ENCODE results near the gene ACE. TPM values are rescaled to one million over a fixed set of nuclear protein-coding genes. Genes with fewer than 3 reads are reported as not detected.

The ACE gene
- total RNA-seq, 1 experiment from 2014 or later = 7.8 TPM

GRCh38 chr17:63496177-63496576, 19.3 kb downstream of the ACE start (continued):
- TF ChIP-seq, protein P1, sequence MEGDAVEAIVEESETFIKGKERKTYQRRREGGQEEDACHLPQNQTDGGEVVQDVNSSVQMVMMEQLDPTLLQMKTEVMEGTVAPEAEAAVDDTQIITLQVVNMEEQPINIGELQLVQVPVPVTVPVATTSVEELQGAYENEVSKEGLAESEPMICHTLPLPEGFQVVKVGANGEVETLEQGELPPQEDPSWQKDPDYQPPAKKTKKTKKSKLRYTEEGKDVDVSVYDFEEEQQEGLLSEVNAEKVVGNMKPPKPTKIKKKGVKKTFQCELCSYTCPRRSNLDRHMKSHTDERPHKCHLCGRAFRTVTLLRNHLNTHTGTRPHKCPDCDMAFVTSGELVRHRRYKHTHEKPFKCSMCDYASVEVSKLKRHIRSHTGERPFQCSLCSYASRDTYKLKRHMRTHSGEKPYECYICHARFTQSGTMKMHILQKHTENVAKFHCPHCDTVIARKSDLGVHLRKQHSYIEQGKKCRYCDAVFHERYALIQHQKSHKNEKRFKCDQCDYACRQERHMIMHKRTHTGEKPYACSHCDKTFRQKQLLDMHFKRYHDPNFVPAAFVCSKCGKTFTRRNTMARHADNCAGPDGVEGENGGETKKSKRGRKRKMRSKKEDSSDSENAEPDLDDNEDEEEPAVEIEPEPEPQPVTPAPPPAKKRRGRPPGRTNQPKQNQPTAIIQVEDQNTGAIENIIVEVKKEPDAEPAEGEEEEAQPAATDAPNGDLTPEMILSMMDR (IDR thresholded peaks at IDR 0.05) = no peak
- TF ChIP-seq ATF6 (CRISPR knock-in tag; IDR thresholded peaks at IDR 0.05) (no peak), JAZF1 (CRISPR knock-in tag; IDR thresholded peaks at IDR 0.05) (no peak), IRF1 (CRISPR knock-in tag; IDR thresholded peaks at IDR 0.05) (no peak), ATF1 (CRISPR knock-in tag; IDR thresholded peaks at IDR 0.05) (no peak), ZNF671 (CRISPR knock-in tag; IDR thresholded peaks at IDR 0.05) (no peak), SOX15 (CRISPR knock-in tag; IDR thresholded peaks at IDR 0.05) (no peak), ZBTB21 (CRISPR knock-in tag; IDR thresholded peaks at IDR 0.05; ENCODE audit: borderline replicate concordance) (no peak), ZNF232 (CRISPR knock-in tag; IDR thresholded peaks at IDR 0.05) (no peak), ZNF263 (CRISPR knock-in tag; IDR thresholded peaks at IDR 0.05; ENCODE audit: low read depth) (no peak), TP53 (CRISPR knock-in tag; IDR thresholded peaks at IDR 0.05) (no peak)
- TF ChIP-seq, protein P2, sequence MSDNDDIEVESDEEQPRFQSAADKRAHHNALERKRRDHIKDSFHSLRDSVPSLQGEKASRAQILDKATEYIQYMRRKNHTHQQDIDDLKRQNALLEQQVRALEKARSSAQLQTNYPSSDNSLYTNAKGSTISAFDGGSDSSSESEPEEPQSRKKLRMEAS (CRISPR knock-in tag; IDR thresholded peaks at IDR 0.05) = no peak
- TF ChIP-seq, protein P3, sequence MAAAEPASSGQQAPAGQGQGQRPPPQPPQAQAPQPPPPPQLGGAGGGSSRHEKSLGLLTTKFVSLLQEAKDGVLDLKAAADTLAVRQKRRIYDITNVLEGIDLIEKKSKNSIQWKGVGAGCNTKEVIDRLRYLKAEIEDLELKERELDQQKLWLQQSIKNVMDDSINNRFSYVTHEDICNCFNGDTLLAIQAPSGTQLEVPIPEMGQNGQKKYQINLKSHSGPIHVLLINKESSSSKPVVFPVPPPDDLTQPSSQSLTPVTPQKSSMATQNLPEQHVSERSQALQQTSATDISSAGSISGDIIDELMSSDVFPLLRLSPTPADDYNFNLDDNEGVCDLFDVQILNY (CRISPR knock-in tag; IDR thresholded peaks at IDR 0.05) = no peak
- TF ChIP-seq, protein P4, sequence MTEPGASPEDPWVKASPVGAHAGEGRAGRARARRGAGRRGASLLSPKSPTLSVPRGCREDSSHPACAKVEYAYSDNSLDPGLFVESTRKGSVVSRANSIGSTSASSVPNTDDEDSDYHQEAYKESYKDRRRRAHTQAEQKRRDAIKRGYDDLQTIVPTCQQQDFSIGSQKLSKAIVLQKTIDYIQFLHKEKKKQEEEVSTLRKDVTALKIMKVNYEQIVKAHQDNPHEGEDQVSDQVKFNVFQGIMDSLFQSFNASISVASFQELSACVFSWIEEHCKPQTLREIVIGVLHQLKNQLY (CRISPR knock-in tag; IDR thresholded peaks at IDR 0.05) = no peak

DNA sequence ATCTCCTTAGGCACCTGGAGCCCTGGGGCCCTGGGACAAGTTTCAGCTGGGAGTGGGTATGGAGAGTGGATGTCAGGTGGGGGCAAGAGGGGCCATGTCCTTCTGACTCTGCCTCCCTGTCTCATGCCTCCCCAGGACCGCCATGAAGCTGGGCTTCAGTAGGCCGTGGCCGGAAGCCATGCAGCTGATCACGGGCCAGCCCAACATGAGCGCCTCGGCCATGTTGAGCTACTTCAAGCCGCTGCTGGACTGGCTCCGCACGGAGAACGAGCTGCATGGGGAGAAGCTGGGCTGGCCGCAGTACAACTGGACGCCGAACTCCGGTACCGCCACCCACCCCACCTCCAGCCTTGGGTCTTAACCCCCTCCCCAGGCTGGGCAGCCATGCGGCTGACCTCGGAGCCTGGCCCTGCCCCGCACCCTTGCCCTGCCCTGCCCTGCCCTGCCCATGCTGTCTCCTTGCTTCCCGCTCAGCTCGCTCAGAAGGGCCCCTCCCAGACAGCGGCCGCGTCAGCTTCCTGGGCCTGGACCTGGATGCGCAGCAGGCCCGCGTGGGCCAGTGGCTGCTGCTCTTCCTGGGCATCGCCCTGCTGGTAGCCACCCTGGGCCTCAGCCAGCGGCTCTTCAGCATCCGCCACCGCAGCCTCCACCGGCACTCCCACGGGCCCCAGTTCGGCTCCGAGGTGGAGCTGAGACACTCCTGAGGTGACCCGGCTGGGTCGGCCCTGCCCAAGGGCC, 20.0 kb downstream of the ACE start:
- Mint-ChIP-seq H3K27me3 (ENCODE audit: low read depth) (no peaks in the 10 kb centered on the region; the same call in 1 of the 2 replicates), H3K4me3 (no peak overlapping the region), H3K4me1 (peaks cover 8% of the 10 kb centered on the region), H3K36me3 (no peaks in the 10 kb centered on the region), H3K9me3 (no peaks in the 10 kb centered on the region), H3K27ac (no peak overlapping the region)
- DNase-seq (ENCODE audit: low spot score) = no peak
- ChIA-PET POLR2A (no interaction called here), CTCF (interaction anchor here (0.5 to 5.2 kb wide), 23 partner anchors 9 to 182 kb away, joined by 3 to 44 read pairs (median 6); partner anchors contain the start of genes ACE and CYB561)
- ATAC-seq = no peak
- TF ChIP-seq RORB (CRISPR knock-in tag; IDR thresholded peaks at IDR 0.05) (no peak), ESRRA (CRISPR knock-in tag; IDR thresholded peaks at IDR 0.05; ENCODE audit: borderline replicate concordance) (no peak), RELA (CRISPR knock-in tag; IDR thresholded peaks at IDR 0.05; ENCODE audit: borderline replicate concordance) (no peak), PREB (CRISPR knock-in tag; IDR thresholded peaks at IDR 0.05; ENCODE audit: borderline replicate concordance) (no peak)
